ENCODE measurements around the gene NDC80. TPM values are rescaled to one million over a fixed set of nuclear protein-coding genes. Genes with fewer than 3 reads are reported as not detected.

The NDC80 gene
- total and polyA plus RNA-seq, 9 of the 15 experiments (the other 6 are each of a cell fraction or from before 2014, with no cell fraction given) = 65.2 to 97.9 (median 83.3) TPM

DNA sequence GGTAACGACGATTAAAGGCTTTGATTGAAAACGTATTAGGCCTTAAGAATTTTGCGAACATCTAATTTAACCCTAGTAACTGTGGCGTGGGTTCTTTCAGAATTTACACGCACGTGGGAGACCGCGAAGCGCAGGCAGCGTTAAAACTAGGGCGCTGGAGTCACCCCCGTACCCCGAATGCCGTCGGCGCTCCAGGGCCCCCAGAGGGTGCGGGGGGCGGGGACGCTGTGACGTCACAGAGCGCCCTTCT is 83.5 kb downstream of the NDC80 start (continued):
- TF ChIP-seq JUND (IDR thresholded peaks at IDR 0.05; ENCODE audit: borderline replicate concordance, low read depth, low read length) (peak; percentile 33; the same call in 1 of the 2 replicates), JUND (tag; IDR thresholded peaks at IDR 0.05; ENCODE audit: borderline replicate concordance, low read depth, low read length) (peak; percentile 4; the same call in 1 of the 3 replicates), NCOA6 (IDR thresholded peaks at IDR 0.05) (peak; percentile 65; the same call in 1 of the 2 replicates), FOXP1 (CRISPR knock-in tag; IDR thresholded peaks at IDR 0.05) (0 out of 2 replicates have a peak, but pooled peaks have one; percentile 83), ATF1 (CRISPR knock-in tag; IDR thresholded peaks at IDR 0.05) (peak; percentile 78), ATF1 (tag; IDR thresholded peaks at IDR 0.05) (peak; percentile 99), KHSRP (IDR thresholded peaks at IDR 0.05) (peak; percentile 93), KDM1A (IDR thresholded peaks at IDR 0.05) (0 out of 4 replicates have a peak, but pooled peaks of 1 of the 2 experiments have one; percentile 4), CREB1 (IDR thresholded peaks at IDR 0.05) (no peak; the same call in 1 of the 2 replicates), CREB1 (CRISPR knock-in tag; IDR thresholded peaks at IDR 0.05) (peak; percentile 96), TOE1 (IDR thresholded peaks at IDR 0.05; ENCODE audit: borderline replicate concordance) (no peak), TOE1 (CRISPR knock-in tag; IDR thresholded peaks at IDR 0.05; ENCODE audit: borderline replicate concordance, low read depth) (no peak), ATF7 (IDR thresholded peaks at IDR 0.05) (peak; percentile 88), RCOR1 (IDR thresholded peaks at IDR 0.05; ENCODE audit: borderline replicate concordance in 1 of 2, low read depth in 2 of 2, low read length in 2 of 2) (0 out of 4 replicates have a peak, but pooled peaks of 1 of the 2 experiments have one; percentile 8), RBM25 (IDR thresholded peaks at IDR 0.05; ENCODE audit: low read depth, low read length, severe bottlenecking) (no peak), MTA1 (IDR thresholded peaks at IDR 0.05; ENCODE audit: borderline replicate concordance) (0 out of 2 replicates have a peak, but pooled peaks have one; percentile 55), MAZ (CRISPR knock-in tag; conservative IDR thresholded peaks at IDR 0.05 in 1 of 2, IDR thresholded peaks at IDR 0.05 in 1 of 2) (0 out of 4 replicates have a peak, but pooled peaks of 1 of the 2 experiments have one; percentile 88)
- TF ChIP-seq, protein P1, sequence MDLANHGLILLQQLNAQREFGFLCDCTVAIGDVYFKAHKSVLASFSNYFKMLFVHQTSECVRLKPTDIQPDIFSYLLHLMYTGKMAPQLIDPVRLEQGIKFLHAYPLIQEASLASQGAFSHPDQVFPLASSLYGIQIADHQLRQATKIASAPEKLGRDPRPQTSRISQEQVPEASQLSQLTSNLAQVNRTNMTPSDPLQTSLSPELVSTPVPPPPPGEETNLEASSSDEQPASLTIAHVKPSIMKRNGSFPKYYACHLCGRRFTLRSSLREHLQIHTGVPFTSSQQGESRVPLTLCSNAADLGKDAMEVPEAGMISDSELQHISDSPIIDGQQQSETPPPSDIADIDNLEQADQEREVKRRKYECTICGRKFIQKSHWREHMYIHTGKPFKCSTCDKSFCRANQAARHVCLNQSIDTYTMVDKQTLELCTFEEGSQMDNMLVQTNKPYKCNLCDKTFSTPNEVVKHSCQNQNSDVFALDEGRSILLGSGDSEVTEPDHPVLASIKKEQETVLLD (IDR thresholded peaks at IDR 0.05) = peak; percentile 87
- TF ChIP-seq, protein P2, sequence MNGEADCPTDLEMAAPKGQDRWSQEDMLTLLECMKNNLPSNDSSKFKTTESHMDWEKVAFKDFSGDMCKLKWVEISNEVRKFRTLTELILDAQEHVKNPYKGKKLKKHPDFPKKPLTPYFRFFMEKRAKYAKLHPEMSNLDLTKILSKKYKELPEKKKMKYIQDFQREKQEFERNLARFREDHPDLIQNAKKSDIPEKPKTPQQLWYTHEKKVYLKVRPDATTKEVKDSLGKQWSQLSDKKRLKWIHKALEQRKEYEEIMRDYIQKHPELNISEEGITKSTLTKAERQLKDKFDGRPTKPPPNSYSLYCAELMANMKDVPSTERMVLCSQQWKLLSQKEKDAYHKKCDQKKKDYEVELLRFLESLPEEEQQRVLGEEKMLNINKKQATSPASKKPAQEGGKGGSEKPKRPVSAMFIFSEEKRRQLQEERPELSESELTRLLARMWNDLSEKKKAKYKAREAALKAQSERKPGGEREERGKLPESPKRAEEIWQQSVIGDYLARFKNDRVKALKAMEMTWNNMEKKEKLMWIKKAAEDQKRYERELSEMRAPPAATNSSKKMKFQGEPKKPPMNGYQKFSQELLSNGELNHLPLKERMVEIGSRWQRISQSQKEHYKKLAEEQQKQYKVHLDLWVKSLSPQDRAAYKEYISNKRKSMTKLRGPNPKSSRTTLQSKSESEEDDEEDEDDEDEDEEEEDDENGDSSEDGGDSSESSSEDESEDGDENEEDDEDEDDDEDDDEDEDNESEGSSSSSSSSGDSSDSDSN (IDR thresholded peaks at IDR 0.05; ENCODE audit: borderline replicate concordance in 1 of 2, low read depth in 2 of 2, low read length in 2 of 2) = no peak
- TF ChIP-seq, protein P3, sequence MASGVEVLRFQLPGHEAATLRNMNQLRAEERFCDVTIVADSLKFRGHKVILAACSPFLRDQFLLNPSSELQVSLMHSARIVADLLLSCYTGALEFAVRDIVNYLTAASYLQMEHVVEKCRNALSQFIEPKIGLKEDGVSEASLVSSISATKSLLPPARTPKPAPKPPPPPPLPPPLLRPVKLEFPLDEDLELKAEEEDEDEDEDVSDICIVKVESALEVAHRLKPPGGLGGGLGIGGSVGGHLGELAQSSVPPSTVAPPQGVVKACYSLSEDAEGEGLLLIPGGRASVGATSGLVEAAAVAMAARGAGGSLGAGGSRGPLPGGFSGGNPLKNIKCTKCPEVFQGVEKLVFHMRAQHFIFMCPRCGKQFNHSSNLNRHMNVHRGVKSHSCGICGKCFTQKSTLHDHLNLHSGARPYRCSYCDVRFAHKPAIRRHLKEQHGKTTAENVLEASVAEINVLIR (CRISPR knock-in tag; IDR thresholded peaks at IDR 0.05) = peak; percentile 93; the same call in 1 of the 2 replicates
- TF ChIP-seq, protein P4, sequence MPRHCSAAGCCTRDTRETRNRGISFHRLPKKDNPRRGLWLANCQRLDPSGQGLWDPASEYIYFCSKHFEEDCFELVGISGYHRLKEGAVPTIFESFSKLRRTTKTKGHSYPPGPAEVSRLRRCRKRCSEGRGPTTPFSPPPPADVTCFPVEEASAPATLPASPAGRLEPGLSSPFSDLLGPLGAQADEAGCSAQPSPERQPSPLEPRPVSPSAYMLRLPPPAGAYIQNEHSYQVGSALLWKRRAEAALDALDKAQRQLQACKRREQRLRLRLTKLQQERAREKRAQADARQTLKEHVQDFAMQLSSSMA (CRISPR knock-in tag; IDR thresholded peaks at IDR 0.05) = peak; percentile 14; the same call in 1 of the 2 replicates
- TF ChIP-seq, protein P5, sequence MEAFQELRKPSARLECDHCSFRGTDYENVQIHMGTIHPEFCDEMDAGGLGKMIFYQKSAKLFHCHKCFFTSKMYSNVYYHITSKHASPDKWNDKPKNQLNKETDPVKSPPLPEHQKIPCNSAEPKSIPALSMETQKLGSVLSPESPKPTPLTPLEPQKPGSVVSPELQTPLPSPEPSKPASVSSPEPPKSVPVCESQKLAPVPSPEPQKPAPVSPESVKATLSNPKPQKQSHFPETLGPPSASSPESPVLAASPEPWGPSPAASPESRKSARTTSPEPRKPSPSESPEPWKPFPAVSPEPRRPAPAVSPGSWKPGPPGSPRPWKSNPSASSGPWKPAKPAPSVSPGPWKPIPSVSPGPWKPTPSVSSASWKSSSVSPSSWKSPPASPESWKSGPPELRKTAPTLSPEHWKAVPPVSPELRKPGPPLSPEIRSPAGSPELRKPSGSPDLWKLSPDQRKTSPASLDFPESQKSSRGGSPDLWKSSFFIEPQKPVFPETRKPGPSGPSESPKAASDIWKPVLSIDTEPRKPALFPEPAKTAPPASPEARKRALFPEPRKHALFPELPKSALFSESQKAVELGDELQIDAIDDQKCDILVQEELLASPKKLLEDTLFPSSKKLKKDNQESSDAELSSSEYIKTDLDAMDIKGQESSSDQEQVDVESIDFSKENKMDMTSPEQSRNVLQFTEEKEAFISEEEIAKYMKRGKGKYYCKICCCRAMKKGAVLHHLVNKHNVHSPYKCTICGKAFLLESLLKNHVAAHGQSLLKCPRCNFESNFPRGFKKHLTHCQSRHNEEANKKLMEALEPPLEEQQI (IDR thresholded peaks at IDR 0.05) = no peak

Measured in K562 (cell line).